Choroid plexus epithelial cell (primary cell): Measurements from ENCODE around the gene PLEKHM2.

Experiments
- DNase-seq: peaks from one replicate; pipeline ENCODE4 v3.0.0-alpha.2; 2010; ENCODE audit warnings: low read depth
- H3K4me3 ChIP-seq: 2 replicates; pipeline ENCODE4 v1.5.1; 2011; ENCODE audit warnings: low read depth, mild to moderate bottlenecking, control low read depth, low read length, moderate library complexity
- TF ChIP-seq, protein P1 (sequence below): conservative IDR thresholded peaks from 2 replicates; pipeline ENCODE4 v1.5.1; 2011; ENCODE audit warnings: low read depth, mild to moderate bottlenecking, control low read depth, inconsistent platforms, low read length, moderate library complexity

Gene PLEKHM2

DNA sequence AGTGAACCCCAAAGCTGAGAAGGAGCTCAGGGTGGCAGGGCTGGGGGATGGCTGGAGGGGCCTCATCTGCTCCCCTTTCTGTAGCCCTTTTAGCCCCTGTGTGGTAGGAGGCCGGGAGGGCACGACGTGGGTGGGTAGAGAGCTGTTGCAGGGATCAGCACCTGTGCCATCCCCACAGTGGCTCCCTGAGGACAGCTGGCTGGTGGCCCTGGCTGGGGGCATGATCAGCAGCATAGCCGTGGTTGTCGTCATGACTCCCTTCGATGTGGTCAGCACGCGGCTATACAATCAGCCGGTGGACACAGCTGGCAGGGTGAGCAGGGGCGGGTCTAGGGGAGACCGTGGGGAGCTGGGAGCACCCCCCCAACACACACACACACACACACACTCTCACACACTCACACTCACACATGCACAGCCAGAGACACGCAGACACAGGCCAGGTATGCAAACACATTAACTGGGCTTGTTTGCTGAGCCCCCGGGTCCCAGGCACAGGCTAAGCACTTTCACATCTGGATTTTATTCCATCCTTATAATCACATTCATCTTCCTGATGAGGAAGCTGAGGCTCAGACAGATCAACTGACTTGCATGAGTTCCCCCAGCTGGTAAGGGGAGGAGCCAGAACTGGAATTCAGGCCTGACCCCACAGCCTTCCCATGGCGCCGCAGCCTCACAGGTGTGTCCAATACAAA lies 54.4 kb downstream of the PLEKHM2 start:
- H3K4me3 ChIP-seq, result no peak overlapping the region
- TF ChIP-seq, protein P1, sequence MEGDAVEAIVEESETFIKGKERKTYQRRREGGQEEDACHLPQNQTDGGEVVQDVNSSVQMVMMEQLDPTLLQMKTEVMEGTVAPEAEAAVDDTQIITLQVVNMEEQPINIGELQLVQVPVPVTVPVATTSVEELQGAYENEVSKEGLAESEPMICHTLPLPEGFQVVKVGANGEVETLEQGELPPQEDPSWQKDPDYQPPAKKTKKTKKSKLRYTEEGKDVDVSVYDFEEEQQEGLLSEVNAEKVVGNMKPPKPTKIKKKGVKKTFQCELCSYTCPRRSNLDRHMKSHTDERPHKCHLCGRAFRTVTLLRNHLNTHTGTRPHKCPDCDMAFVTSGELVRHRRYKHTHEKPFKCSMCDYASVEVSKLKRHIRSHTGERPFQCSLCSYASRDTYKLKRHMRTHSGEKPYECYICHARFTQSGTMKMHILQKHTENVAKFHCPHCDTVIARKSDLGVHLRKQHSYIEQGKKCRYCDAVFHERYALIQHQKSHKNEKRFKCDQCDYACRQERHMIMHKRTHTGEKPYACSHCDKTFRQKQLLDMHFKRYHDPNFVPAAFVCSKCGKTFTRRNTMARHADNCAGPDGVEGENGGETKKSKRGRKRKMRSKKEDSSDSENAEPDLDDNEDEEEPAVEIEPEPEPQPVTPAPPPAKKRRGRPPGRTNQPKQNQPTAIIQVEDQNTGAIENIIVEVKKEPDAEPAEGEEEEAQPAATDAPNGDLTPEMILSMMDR, result no peak

DNA sequence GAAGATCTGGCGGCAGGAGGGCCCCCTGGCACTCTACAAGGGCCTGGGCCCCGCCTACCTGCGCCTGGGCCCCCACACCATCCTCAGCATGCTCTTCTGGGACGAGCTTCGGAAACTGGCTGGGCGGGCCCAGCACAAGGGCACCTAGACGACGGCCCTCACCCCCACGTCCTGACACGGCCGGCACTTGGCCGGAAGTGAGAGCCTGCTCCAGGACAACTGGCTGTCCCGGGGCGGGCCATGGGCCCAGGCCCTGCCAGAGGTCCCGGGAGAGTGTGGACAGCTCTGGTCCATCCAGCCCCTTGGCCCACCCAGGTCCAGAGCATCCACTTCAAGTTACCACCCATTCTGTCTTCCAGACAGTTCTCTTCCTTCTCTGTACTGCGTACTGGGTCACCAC lies 55.1 kb downstream of the PLEKHM2 start:
- no peak for DNase-seq
- TF ChIP-seq, protein P1, result no peak
- H3K4me3 ChIP-seq, result no peak overlapping the region

More for the DNA sequence above, 54.4 kb downstream of the PLEKHM2 start:
- no peak for DNase-seq

GRCh38 chr1:15739745-15740144 lies 55.6 kb downstream of the PLEKHM2 start:
- no peak for DNase-seq
- TF ChIP-seq, protein P1, result peak; percentile 32
- no peak overlapping the region for H3K4me3 ChIP-seq

- peak; percentile 78 for DNase-seq
- no peak overlapping the region for H3K4me3 ChIP-seq
- TF ChIP-seq, protein P1, result peak; percentile 93
Observed at GRCh38 chr1:15740924-15741850, 57.1 kb downstream of the PLEKHM2 start.

DNA sequence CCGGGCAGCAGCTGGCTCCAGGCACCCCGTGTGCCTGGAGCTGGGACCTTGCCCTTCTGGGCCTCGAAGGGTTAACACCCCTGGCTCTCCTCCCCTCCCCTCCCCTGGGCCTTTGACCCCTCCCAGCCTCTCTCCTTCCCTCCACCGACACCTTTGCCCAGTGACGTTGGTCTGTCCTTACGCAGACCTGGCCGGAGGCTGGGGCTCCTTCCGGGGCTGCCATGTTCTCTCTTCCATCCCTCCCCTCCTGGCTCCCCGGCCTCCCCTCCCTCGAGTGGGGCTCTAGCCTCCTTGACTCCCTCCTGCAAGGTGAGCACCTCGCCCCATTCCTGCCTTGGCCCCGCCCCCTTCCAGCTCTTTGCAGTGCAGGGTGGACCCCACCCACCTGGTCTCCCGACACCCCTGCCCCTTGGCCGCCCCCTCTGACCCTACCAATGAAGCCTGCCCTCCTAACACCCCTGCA lies 58.2 kb downstream of the PLEKHM2 start, which contains the start of gene TMEM82:
Gene TMEM82 (plus strand): TSS at position 161 of the 463 bp plus-strand sequence. CDS start 61 bp downstream, at position 222.
- TF ChIP-seq, protein P1, result no peak
- no peak for DNase-seq
- H3K4me3 ChIP-seq, result no peak within 1 kb of the TSS

- DNase-seq, result no peak
- no peak overlapping the region for H3K4me3 ChIP-seq
- TF ChIP-seq, protein P1, result no peak
Observed at GRCh38 chr1:15744122-15744679, 60.1 kb downstream of the PLEKHM2 start.
